Small intestine (tissue), 7 donors: ENCODE data around the gene NUDT3. TPM values are rescaled to one million over a fixed set of nuclear protein-coding genes. Genes with fewer than 3 reads are reported as not detected.

Experiments
- DNase-seq, 2 donors: peaks; one replicate each; pipeline versions ENCODE4 v3.0.0 to v3.0.0-alpha.2; 2013
- FAIRE-seq: peaks from 2 replicates; lab custom pipeline; 2012; peaks lifted over from hg19 to GRCh38; lab: Jason Lieb, UNC
- H3K27ac ChIP-seq, 3 donors: one replicate each; pipeline ENCODE4 v1.5.1; 2013; ENCODE audit warnings: low read length in 2 of 3, mild to moderate bottlenecking in 2 of 3, control low read depth in 1 of 3, inconsistent platforms in 1 of 3, low read depth in 1 of 3, moderate library complexity in 1 of 3
- H3K27me3 ChIP-seq, 3 donors: one replicate each; pipeline ENCODE4 v1.6.1; 2013; ENCODE audit warnings: low read length in 3 of 3, inconsistent platforms in 1 of 3; ENCODE audit not compliant: control insufficient read depth in 3 of 3, insufficient read depth in 3 of 3
- H3K36me3 ChIP-seq, 3 donors: one replicate each; pipeline ENCODE4 v1.6.1; 2013; ENCODE audit warnings: low read length in 3 of 3, inconsistent platforms in 1 of 3, low read depth in 1 of 3, mild to moderate bottlenecking in 1 of 3, moderate library complexity in 1 of 3; ENCODE audit not compliant: control insufficient read depth in 3 of 3, insufficient read depth in 2 of 3
- H3K4me1 ChIP-seq, 3 donors: one replicate each; pipeline ENCODE4 v1.6.1; 2013; ENCODE audit warnings: low read length in 2 of 3, inconsistent platforms in 1 of 3, low read depth in 1 of 3, mild to moderate bottlenecking in 1 of 3, moderate library complexity in 1 of 3; ENCODE audit not compliant: control insufficient read depth in 3 of 3, insufficient read depth in 2 of 3
- H3K4me3 ChIP-seq, 3 donors: one replicate each; pipeline ENCODE4 v1.5.1; 2013; ENCODE audit warnings: low read length in 3 of 3, control low read depth in 1 of 3, inconsistent platforms in 1 of 3, low read depth in 1 of 3, mild to moderate bottlenecking in 1 of 3, moderate library complexity in 1 of 3
- H3K9me3 ChIP-seq, 2 donors: one replicate each; pipeline ENCODE4 v1.6.1; 2013; ENCODE audit warnings: low read depth in 1 of 2, low read length in 1 of 2; ENCODE audit not compliant: control insufficient read depth in 2 of 2, insufficient read depth in 1 of 2
- WGBS, 3 donors: extraction: QIAGEN DNeasy Blood & Tissue Kit; methylation state at CpG; one replicate each; pipeline ENCODE4 v1.1.7; 2013; 5-methylcytosine and 5-hydroxymethylcytosine counted together
- polyA plus RNA-seq, 4 donors: library from polyadenylated mRNA; stranded (reverse) in 3 of 4; unstranded in 1 of 4; fragments of 200-250 nt in 3 of 4; fragments of 120-200 nt in 1 of 4; gene quantifications; one replicate each; pipeline versions ENCODE4 v1.2.1 to v1.2.3, GENCODE V29; 2013
- donor health status: healthy with polysubstance abuse.
- donor health status: control.
- donor health status: control.
- donor health status: Bipolar disorder and iron deficiency.
- donor health status: healthy.

Gene NUDT3
- polyA plus RNA-seq, 4 donors = 6.5 to 13.4 (median 9.2) TPM

DNA sequence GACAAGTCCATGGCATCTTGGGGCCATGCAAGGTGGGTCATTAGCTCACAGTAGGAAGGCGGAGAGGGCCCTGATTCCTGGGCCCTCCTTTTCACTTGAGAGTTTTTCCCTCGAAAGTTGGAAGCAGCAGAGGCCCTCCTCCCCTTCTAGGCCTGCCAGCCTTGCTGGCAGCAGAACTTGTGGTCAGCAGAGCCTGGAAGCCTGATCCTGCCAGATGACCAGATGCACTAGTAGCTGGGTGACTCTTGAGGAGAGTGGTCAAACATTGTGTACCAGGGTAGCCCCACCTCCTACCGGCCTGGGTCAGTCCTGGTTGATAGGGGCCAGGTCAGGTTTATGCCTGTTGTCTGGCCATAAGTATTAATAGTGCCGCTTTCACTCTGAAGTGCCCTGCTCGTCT lies 159.6 kb downstream of the NUDT3 start:
- 82 to 87% (median 83%) methylated on average over 5 of the region's 5 CpGs for WGBS, 3 donors

DNA sequence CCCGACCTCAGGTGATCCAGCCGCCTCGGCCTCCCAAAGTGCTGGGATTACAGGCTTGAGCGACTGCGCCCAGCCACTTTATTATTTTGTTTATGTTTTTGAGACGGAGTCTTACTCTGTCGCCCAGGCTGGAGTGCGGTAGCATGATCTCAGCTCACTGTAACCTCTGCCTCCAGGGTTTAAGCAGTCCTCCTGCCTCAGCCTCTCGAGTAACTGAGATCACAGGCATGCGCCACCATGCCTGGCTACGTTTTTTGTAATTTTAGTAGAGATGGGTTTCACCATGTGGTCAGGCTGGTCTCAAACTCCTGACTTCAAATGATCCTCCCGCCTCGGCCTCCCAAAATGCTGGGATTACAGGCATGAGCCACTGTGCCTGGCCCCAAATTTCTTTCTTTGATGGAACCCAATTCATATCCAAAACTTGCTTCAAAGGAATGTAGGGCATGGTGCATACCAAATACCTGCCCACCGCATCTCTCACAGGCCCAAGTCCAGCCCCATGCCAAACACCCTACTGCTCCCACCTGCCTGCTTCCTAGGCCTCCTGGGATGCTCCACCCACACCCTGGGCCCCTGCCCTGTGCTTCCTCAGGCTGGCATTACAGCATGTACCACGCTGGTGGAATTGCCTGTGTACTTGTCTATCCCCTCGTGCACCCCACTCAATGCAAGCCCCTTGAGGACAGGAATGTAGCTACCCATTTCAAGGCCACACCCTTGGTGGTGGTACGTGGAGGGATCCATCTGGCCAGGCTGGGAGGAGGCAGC lies 160.7 kb downstream of the NUDT3 start:
- peaks cover 0 to 8% (median 0%) of the 10 kb centered on the region in 3 donors for H3K4me1 ChIP-seq
- DNase-seq (no peak), FAIRE-seq (no peak)
- H3K27ac ChIP-seq = no peak overlapping the region
- WGBS, 3 donors = 93 to 95% (median 94%) methylated on average over 17 of the region's 17 CpGs
- no peak overlapping the region for H3K4me3 ChIP-seq
- H3K9me3 ChIP-seq = no peaks in the 10 kb centered on the region
- no peaks in the 10 kb centered on the region for H3K27me3 ChIP-seq
- no peaks in the 10 kb centered on the region for H3K36me3 ChIP-seq

More for the DNA sequence above, 159.6 kb downstream of the NUDT3 start:
- Histone ChIP-seq H3K36me3 (no peaks in the 10 kb centered on the region), H3K27ac (no peak overlapping the region), H3K27me3 (no peaks in the 10 kb centered on the region), H3K9me3 (no peaks in the 10 kb centered on the region), H3K4me1 (peaks cover 0 to 8% (median 0%) of the 10 kb centered on the region in 3 donors), H3K4me3 (no peak overlapping the region)
- DNase-seq (no peak), FAIRE-seq (no peak)

DNA sequence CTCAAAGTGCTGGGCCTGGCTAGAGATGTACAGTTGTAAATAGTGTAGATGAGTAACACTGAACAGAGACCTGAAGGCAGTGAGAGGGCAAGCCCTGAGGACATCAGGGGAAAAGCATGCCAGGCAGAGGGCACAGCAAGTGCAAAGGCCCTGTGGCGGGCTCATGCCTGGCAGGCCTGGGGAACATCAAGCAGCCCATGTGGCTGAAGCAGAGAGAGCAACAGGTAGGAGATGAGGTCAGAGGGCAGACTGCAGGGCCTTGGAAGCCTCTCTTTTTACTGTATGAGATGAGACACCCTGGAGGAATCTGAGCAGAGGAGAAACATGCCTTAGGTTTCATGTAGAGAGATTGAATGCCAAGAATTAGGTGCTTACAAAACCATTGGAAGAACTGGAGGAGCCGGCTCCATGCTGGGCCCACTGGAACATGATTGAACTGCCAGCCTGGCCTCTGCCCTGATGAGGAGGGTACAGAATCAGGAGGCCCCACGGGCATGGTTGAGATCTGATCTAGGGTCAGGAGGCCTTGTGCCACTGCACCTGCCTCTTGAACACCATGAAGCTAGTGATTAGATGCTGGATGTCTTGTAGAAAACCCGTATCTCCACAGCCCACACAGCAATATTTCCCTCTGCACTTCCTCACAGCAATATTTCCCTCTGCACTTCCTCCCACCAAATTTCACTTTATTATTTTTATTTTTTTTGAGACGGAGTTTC lies 161.7 kb downstream of the NUDT3 start:
- no peak overlapping the region for H3K4me3 ChIP-seq
- H3K9me3 ChIP-seq = no peaks in the 10 kb centered on the region
- no peaks in the 10 kb centered on the region for H3K36me3 ChIP-seq
- no peak for DNase-seq
- WGBS, 3 donors = 83 to 88% (median 87%) methylated on average over 5 of the region's 5 CpGs
- H3K27ac ChIP-seq = no peak overlapping the region
- H3K27me3 ChIP-seq = no peaks in the 10 kb centered on the region
- H3K4me1 ChIP-seq = peaks cover 0 to under 1% (median 0%) of the 10 kb centered on the region in 3 donors
- no peak for FAIRE-seq

DNA sequence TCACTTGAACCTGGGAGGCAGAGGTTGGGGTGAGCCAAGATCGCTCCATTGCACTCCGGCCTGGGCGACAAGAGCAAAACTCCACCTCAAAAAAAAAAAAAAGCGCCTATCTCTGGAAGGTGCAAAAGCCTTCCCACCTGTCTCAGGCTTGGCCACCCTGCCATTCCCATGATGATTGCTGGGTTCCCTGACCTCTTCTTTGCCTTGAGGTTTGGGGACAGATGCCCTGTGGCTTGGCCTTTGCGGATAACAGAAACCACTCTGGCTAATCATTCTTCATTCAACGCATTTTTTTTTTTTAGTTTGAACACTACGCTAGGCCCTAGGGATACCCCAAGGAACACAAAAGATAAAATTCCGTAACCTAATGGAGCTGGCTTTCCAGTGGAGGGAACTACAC lies 162.6 kb downstream of the NUDT3 start:
- no peak overlapping the region for H3K27ac ChIP-seq
- no peak overlapping the region for H3K4me3 ChIP-seq
- FAIRE-seq (no peak), DNase-seq (no peak)
- H3K36me3 ChIP-seq = no peaks in the 10 kb centered on the region
- no peaks in the 10 kb centered on the region for H3K4me1 ChIP-seq
- H3K9me3 ChIP-seq = no peaks in the 10 kb centered on the region
- 94 to 96% (median 95%) methylated on average over 8 of the region's 8 CpGs for WGBS, 3 donors
- no peaks in the 10 kb centered on the region for H3K27me3 ChIP-seq

Other genes starting within 250 kb of the NUDT3 start
- gene GRM4, start 246.6 kb downstream of the NUDT3 start, polyA plus RNA-seq = under 1 TPM in 2 of 4 donors, not detected in 2; 0.07 to 0.09 TPM
- 100 to 1,000 TPM in 3 of 4 donors, 10 to 100 TPM in 1; 77.6 to 476 (median 170) TPM for gene HMGA1, start 155.8 kb downstream of the NUDT3 start, polyA plus RNA-seq
- gene SMIM29, start 143.7 kb downstream of the NUDT3 start, polyA plus RNA-seq = 10 to 100 TPM in 3 of 4 donors, 1 to 10 TPM in 1; 9.3 to 27.3 (median 21.5) TPM
- gene RPS10, start 33.4 kb upstream of the NUDT3 start, polyA plus RNA-seq = 1,000 to 10,000 TPM; 2,052 to 4,302 (median 2,586) TPM
- 1 to 10 TPM in 1 of 4 donors, under 1 TPM in 1, not detected in 2; 0.19 to 1.6 TPM for gene PACSIN1, start 73.4 kb upstream of the NUDT3 start, polyA plus RNA-seq
- 10 to 100 TPM; 10.9 to 20.6 (median 16.7) TPM for gene SPDEF, start 163.7 kb upstream of the NUDT3 start, polyA plus RNA-seq